H1 (cell line): ENCODE measurements around the gene CORO7. TPM values are rescaled to one million over a fixed set of nuclear protein-coding genes. Genes with fewer than 3 reads are reported as not detected.

Source experiments
- CHD2 ChIP-seq: IDR thresholded peaks from 2 replicates; pipeline ENCODE4 v1.6.1; 2012; ENCODE audit warnings: low read length, improper control_type of control experiment
- CREB1 ChIP-seq: IDR thresholded peaks from 2 replicates; pipeline ENCODE4 v1.6.1; 2012; ENCODE audit warnings: inconsistent platforms
- HDAC2 ChIP-seq, 2 experiments: fragments of 300-600 bp in 1 of 2; sonication (generic) in 1 of 2; IDR thresholded peaks; 2 replicates each; pipeline ENCODE4 v1.6.1; 2011 to 2012; ENCODE audit warnings: low read depth in 2 of 2, low read length in 2 of 2, mild to moderate bottlenecking in 2 of 2, moderate library complexity in 2 of 2, borderline replicate concordance in 1 of 2, inconsistent platforms in 1 of 2
- KDM1A ChIP-seq: fragments of 200-600, 300-600 bp; sonication (generic); IDR thresholded peaks from 2 replicates; pipeline ENCODE4 v1.7.1; 2016; ENCODE audit warnings: mild to moderate bottlenecking, low read length, borderline replicate concordance
- NRF1 ChIP-seq: IDR thresholded peaks from 2 replicates; pipeline ENCODE4 v1.6.1; 2011; ENCODE audit warnings: mild to moderate bottlenecking, low read depth, low read length, improper control_type of control experiment
- TAF1 ChIP-seq: IDR thresholded peaks from 2 replicates; pipeline ENCODE4 v1.6.1; 2011; ENCODE audit warnings: mild to moderate bottlenecking, low read depth, low read length
- TEAD4 ChIP-seq: IDR thresholded peaks from 2 replicates; pipeline ENCODE4 v1.6.1; 2012; ENCODE audit warnings: low read depth, low read length, inconsistent platforms, mixed read lengths
- polyA plus RNA-seq, 7 experiments: library from polyadenylated mRNA; depleted of rRNA in 3 of 7; stranded (reverse) in 5 of 7; unstranded in 2 of 7; fragments of >200 nt in 5 of 7; fragments of 200-250 nt in 2 of 7; gene quantifications; 1 replicate in 5 of 7; 2 replicates in 1 of 7; 4 replicates in 1 of 7; pipeline versions ENCODE4 v1.2.1 to v1.2.3, GENCODE V29; 2011 to 2013; ENCODE audit warnings: missing spikeins in 2 of 7, mixed read lengths in 2 of 7
- total RNA-seq: library from RNA; stranded (reverse); fragmentation: NEBNext Ultra II Directional; extraction: Animal tissue kit (Norgen Biotek cat#: 25700); gene quantifications from 2 replicates; pipeline ENCODE4 v1.2.1, GENCODE V29; 2021
- TF ChIP-seq, protein P1 (sequence below): fragments of 300-600 bp; sonication (generic); IDR thresholded peaks from 2 replicates; pipeline ENCODE4 v1.7.1; 2012; ENCODE audit warnings: low read length, moderate library complexity, mild to moderate bottlenecking, inconsistent platforms; ENCODE audit not compliant: insufficient replicate concordance
- TF ChIP-seq, protein P2 (sequence below): IDR thresholded peaks from 2 replicates; pipeline ENCODE4 v1.6.1; 2012; ENCODE audit warnings: inconsistent platforms
- TF ChIP-seq, protein P3 (sequence below): IDR thresholded peaks from 2 replicates; pipeline ENCODE4 v1.6.1; 2012; ENCODE audit warnings: inconsistent platforms

The CORO7 gene
- total and polyA plus RNA-seq, 2 of the 8 experiments (the other 6 are each of a cell fraction or from before 2014, with no cell fraction given): 25.2 to 29.8 TPM

DNA sequence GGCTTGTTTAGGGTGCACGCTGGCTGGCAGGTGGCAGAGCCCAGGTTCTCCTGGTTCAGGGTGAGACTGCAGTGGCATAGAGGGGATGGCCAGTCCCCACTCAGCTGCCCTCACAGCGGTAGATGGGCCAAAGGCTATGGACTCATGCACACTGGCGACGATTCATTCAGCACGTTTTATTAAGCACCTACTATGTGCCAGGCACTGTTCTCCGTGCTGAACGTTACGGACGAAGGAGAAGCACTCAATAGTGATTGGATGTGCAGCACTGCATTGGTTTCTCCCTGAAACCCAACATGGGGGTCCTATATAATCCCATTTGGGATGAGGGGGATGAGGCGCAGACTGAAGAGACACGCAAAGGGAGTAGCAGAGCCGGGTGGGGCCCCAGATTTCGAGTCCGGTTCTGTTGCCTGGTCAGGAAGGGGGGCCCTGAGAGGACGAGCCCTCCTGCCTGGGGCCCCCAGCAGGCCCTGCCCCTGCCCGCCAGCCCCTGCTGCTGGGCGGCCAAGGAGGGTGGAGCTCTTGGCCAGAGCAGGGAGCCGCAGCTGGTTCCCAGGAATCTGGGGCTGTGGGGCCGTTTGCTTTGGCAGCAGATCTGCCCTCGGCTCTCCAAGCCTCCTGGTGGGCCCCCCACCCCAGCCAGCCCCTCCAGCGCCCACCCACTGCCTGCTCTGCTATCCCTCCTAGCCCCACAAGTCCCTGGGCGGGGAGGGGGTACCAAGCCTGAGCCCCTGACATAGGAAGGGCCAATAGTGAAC, 91.7 kb downstream of the CORO7 start (continued):
- TF ChIP-seq, protein P1, sequence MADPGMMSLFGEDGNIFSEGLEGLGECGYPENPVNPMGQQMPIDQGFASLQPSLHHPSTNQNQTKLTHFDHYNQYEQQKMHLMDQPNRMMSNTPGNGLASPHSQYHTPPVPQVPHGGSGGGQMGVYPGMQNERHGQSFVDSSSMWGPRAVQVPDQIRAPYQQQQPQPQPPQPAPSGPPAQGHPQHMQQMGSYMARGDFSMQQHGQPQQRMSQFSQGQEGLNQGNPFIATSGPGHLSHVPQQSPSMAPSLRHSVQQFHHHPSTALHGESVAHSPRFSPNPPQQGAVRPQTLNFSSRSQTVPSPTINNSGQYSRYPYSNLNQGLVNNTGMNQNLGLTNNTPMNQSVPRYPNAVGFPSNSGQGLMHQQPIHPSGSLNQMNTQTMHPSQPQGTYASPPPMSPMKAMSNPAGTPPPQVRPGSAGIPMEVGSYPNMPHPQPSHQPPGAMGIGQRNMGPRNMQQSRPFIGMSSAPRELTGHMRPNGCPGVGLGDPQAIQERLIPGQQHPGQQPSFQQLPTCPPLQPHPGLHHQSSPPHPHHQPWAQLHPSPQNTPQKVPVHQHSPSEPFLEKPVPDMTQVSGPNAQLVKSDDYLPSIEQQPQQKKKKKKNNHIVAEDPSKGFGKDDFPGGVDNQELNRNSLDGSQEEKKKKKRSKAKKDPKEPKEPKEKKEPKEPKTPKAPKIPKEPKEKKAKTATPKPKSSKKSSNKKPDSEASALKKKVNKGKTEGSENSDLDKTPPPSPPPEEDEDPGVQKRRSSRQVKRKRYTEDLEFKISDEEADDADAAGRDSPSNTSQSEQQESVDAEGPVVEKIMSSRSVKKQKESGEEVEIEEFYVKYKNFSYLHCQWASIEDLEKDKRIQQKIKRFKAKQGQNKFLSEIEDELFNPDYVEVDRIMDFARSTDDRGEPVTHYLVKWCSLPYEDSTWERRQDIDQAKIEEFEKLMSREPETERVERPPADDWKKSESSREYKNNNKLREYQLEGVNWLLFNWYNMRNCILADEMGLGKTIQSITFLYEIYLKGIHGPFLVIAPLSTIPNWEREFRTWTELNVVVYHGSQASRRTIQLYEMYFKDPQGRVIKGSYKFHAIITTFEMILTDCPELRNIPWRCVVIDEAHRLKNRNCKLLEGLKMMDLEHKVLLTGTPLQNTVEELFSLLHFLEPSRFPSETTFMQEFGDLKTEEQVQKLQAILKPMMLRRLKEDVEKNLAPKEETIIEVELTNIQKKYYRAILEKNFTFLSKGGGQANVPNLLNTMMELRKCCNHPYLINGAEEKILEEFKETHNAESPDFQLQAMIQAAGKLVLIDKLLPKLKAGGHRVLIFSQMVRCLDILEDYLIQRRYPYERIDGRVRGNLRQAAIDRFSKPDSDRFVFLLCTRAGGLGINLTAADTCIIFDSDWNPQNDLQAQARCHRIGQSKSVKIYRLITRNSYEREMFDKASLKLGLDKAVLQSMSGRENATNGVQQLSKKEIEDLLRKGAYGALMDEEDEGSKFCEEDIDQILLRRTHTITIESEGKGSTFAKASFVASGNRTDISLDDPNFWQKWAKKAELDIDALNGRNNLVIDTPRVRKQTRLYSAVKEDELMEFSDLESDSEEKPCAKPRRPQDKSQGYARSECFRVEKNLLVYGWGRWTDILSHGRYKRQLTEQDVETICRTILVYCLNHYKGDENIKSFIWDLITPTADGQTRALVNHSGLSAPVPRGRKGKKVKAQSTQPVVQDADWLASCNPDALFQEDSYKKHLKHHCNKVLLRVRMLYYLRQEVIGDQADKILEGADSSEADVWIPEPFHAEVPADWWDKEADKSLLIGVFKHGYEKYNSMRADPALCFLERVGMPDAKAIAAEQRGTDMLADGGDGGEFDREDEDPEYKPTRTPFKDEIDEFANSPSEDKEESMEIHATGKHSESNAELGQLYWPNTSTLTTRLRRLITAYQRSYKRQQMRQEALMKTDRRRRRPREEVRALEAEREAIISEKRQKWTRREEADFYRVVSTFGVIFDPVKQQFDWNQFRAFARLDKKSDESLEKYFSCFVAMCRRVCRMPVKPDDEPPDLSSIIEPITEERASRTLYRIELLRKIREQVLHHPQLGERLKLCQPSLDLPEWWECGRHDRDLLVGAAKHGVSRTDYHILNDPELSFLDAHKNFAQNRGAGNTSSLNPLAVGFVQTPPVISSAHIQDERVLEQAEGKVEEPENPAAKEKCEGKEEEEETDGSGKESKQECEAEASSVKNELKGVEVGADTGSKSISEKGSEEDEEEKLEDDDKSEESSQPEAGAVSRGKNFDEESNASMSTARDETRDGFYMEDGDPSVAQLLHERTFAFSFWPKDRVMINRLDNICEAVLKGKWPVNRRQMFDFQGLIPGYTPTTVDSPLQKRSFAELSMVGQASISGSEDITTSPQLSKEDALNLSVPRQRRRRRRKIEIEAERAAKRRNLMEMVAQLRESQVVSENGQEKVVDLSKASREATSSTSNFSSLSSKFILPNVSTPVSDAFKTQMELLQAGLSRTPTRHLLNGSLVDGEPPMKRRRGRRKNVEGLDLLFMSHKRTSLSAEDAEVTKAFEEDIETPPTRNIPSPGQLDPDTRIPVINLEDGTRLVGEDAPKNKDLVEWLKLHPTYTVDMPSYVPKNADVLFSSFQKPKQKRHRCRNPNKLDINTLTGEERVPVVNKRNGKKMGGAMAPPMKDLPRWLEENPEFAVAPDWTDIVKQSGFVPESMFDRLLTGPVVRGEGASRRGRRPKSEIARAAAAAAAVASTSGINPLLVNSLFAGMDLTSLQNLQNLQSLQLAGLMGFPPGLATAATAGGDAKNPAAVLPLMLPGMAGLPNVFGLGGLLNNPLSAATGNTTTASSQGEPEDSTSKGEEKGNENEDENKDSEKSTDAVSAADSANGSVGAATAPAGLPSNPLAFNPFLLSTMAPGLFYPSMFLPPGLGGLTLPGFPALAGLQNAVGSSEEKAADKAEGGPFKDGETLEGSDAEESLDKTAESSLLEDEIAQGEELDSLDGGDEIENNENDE: no peak
- TF ChIP-seq, protein P2, sequence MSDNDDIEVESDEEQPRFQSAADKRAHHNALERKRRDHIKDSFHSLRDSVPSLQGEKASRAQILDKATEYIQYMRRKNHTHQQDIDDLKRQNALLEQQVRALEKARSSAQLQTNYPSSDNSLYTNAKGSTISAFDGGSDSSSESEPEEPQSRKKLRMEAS: no peak
- TF ChIP-seq CHD2 (no peak), CREB1 (no peak), TAF1 (no peak), NRF1 (no peak), KDM1A (no peak), HDAC2 (IDR thresholded peaks at IDR 0.05; ENCODE audit: borderline replicate concordance in 1 of 2, low read depth in 2 of 2, low read length in 2 of 2) (no peak), TEAD4 (no peak)
- TF ChIP-seq, protein P3, sequence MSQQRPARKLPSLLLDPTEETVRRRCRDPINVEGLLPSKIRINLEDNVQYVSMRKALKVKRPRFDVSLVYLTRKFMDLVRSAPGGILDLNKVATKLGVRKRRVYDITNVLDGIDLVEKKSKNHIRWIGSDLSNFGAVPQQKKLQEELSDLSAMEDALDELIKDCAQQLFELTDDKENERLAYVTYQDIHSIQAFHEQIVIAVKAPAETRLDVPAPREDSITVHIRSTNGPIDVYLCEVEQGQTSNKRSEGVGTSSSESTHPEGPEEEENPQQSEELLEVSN: no peak
